ENCODE data around the gene NAIP. TPM values are rescaled to one million over a fixed set of nuclear protein-coding genes. Genes with fewer than 3 reads are reported as not detected.

NAIP gene, protein sequence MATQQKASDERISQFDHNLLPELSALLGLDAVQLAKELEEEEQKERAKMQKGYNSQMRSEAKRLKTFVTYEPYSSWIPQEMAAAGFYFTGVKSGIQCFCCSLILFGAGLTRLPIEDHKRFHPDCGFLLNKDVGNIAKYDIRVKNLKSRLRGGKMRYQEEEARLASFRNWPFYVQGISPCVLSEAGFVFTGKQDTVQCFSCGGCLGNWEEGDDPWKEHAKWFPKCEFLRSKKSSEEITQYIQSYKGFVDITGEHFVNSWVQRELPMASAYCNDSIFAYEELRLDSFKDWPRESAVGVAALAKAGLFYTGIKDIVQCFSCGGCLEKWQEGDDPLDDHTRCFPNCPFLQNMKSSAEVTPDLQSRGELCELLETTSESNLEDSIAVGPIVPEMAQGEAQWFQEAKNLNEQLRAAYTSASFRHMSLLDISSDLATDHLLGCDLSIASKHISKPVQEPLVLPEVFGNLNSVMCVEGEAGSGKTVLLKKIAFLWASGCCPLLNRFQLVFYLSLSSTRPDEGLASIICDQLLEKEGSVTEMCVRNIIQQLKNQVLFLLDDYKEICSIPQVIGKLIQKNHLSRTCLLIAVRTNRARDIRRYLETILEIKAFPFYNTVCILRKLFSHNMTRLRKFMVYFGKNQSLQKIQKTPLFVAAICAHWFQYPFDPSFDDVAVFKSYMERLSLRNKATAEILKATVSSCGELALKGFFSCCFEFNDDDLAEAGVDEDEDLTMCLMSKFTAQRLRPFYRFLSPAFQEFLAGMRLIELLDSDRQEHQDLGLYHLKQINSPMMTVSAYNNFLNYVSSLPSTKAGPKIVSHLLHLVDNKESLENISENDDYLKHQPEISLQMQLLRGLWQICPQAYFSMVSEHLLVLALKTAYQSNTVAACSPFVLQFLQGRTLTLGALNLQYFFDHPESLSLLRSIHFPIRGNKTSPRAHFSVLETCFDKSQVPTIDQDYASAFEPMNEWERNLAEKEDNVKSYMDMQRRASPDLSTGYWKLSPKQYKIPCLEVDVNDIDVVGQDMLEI (N-terminal part only)
- total RNA-seq = 10 to 100 TPM; 20.3 TPM

DNA sequence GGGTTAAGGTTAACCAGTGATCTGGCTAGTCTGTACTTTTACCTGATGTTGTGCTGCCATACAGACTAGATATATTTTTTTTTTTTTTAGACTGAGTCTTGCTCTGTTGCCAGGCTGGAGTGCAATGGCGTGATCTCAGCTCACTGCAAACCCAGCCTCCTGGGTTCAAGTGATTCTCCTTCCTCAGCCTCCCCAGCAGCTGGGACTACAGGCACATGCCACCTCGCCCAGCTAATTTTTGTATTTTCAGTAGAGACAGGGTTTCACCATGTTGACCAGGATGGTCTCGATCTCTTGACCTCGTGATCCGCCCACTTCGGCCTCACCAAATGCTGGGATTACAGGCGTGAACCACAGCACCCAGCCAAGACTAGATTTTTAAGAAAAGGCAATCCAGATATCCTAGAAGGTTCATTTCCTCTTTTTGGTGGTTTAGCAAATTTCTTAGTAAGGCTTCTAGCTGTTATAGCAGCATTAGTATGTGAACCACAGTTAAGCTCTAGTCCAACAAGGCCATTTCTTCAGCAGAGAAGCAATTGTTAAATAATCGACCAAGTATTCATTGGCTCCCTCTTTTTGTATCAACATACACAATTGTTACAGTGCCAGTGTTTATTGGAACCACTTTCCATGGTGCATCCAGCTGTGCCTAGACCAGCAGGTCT, at the start of gene NAIP:
TSS of gene NAIP (minus strand) at position 51 of the 665 bp plus-strand sequence. CDS start 12,424 bp downstream, outside the sequence.

DNA sequence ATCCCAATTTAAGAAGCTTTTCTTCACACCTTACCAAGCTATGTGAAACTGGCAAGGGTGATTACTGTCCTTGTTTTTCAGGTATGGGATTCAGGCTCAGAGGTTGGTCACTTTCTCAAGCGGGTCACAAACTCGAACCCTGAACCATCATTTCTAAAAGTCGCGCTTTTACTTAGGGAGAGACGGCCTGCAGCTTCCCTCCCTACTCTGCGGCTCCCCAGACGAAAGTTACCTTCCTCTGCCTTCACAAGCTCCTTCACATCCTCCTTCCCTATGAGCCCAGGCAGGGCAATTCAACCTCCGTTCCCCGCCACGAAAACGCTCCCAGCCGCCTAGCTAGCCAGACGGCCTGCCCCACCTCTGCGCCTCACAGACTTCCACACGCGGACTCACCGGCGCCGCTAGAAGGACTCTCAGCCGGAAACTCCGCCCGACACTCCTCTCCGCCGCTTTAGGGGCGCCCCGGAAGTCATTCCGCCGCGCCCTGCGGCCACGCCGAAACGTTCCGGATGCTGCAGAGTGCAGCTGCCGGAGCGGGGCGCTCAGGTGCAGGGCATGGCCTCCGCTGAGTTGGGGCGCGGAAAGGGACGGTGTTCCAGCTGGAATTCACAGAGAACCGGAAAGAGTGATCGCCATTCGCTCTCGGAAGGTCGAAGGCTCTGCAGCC, 42.3 kb upstream of the NAIP start, which contains the start of gene GTF2H2:
TSS of gene GTF2H2 (minus strand) at position 415 of the 667 bp plus-strand sequence. CDS start 4,913 bp downstream, outside the sequence.

Other genes starting within 250 kb of the NAIP start
- gene SERF1A, start 124.7 kb downstream of the NAIP start, total RNA-seq = 1 to 10 TPM; 5.8 to 7.5 TPM
- gene SMN1, start 100.3 kb downstream of the NAIP start, total RNA-seq = 10 to 100 TPM; 62.8 to 64.5 TPM
- 10 to 100 TPM; 32.3 to 34.7 TPM for gene GTF2H2, start 42.3 kb upstream of the NAIP start, total RNA-seq

All from activated naive CD4-positive, alpha-beta T cell treated with anti-CD3 and anti-CD28 coated beads, Interleukin-2, amount 10 ng/mL, durations not matched to agents 5 hours and 36 hours (primary cell).